ENCODE results near the gene MEF2D. TPM values are rescaled to one million over a fixed set of nuclear protein-coding genes. Genes with fewer than 3 reads are reported as not detected.

MEF2D gene
- polyA plus RNA-seq, 1 donor (not counting 4 experiments of a cell fraction or from before 2014, with no cell fraction given): 9.3 TPM

GRCh38 chr1:156460525-156460924 lies 40.0 kb downstream of the MEF2D start:
- FAIRE-seq: no peak

GRCh38 chr1:156458181-156458503 lies 42.4 kb downstream of the MEF2D start:
- no peaks in the 10 kb centered on the region for H3K9me1 ChIP-seq (ENCODE audit: control insufficient read depth, extremely low read depth, insufficient read depth, low read length)
- H3K36me3 ChIP-seq (ENCODE audit: control insufficient read depth in 2 of 2, extremely low read depth in 1 of 2, insufficient read depth in 2 of 2, low read length in 2 of 2): no peaks in the 10 kb centered on the region
- H3K4me3 ChIP-seq (ENCODE audit: control insufficient read depth in 2 of 3, extremely low read depth in 1 of 3, insufficient read depth in 2 of 3, low read depth in 1 of 3, low read length in 3 of 3): no peak overlapping the region
- H3K4me2 ChIP-seq (ENCODE audit: control insufficient read depth, extremely low read depth, insufficient read depth, low read depth, low read length): no peak overlapping the region
- TF ChIP-seq CTCF (optimal IDR thresholded peaks at IDR 0.05 in 1 of 3, IDR thresholded peaks at IDR 0.05 in 1 of 3, conservative IDR thresholded peaks at IDR 0.05 in 1 of 3; ENCODE audit: extremely low read depth in 1 of 3, insufficient read depth in 2 of 3, low read length in 3 of 3): no peak
- no peak for TF ChIP-seq EZH2 (IDR thresholded peaks at IDR 0.05; ENCODE audit: low read length)
- no peak overlapping the region for H2AFZ ChIP-seq (ENCODE audit: control insufficient read depth, low read length)
- H3K79me2 ChIP-seq (ENCODE audit: control insufficient read depth, insufficient read depth, low read length): no peaks in the 10 kb centered on the region
- no peaks in the 10 kb centered on the region for H3K9me3 ChIP-seq (ENCODE audit: control insufficient read depth, low read depth, low read length)
- peaks cover 19% of the 10 kb centered on the region for H3K4me1 ChIP-seq (ENCODE audit: control insufficient read depth, extremely low read depth, insufficient read depth, low read length)
- H3K27ac ChIP-seq (ENCODE audit: control insufficient read depth, insufficient read depth, low read length): no peak overlapping the region
- dilution Hi-C loops (cut with MboI; ENCODE audit: extremely low pct_ligation_motif_present, low sequenced_read_pairs): no loop called here
- no peak for DNase-seq (ENCODE audit: low read depth, low spot score)
- no peaks in the 10 kb centered on the region for H3K27me3 ChIP-seq (ENCODE audit: control insufficient read depth, extremely low read depth, insufficient read depth, low read length)
- H3K9ac ChIP-seq (ENCODE audit: control insufficient read depth, extremely low read depth, insufficient read depth, low read length): no peak overlapping the region
- no peaks in the 10 kb centered on the region for H4K20me1 ChIP-seq (ENCODE audit: control insufficient read depth, extremely low read depth, insufficient read depth, low read length)
- FAIRE-seq: no peak

More at GRCh38 chr1:156460525-156460924, 40.0 kb downstream of the MEF2D start:
- Histone ChIP-seq H4K20me1 (ENCODE audit: control insufficient read depth, extremely low read depth, insufficient read depth, low read length) (no peaks in the 10 kb centered on the region), H3K79me2 (ENCODE audit: control insufficient read depth, insufficient read depth, low read length) (no peaks in the 10 kb centered on the region), H3K9me3 (ENCODE audit: control insufficient read depth, low read depth, low read length) (no peaks in the 10 kb centered on the region), H3K27me3 (ENCODE audit: control insufficient read depth, extremely low read depth, insufficient read depth, low read length) (no peaks in the 10 kb centered on the region), H3K4me2 (ENCODE audit: control insufficient read depth, extremely low read depth, insufficient read depth, low read depth, low read length) (no peak overlapping the region), H2AFZ (ENCODE audit: control insufficient read depth, low read length) (no peak overlapping the region), H3K36me3 (ENCODE audit: control insufficient read depth in 2 of 2, extremely low read depth in 1 of 2, insufficient read depth in 2 of 2, low read length in 2 of 2) (no peaks in the 10 kb centered on the region), H3K9ac (ENCODE audit: control insufficient read depth, extremely low read depth, insufficient read depth, low read length) (no peak overlapping the region), H3K4me3 (ENCODE audit: control insufficient read depth in 2 of 3, extremely low read depth in 1 of 3, insufficient read depth in 2 of 3, low read depth in 1 of 3, low read length in 3 of 3) (no peak overlapping the region), H3K9me1 (ENCODE audit: control insufficient read depth, extremely low read depth, insufficient read depth, low read length) (no peaks in the 10 kb centered on the region), H3K4me1 (ENCODE audit: control insufficient read depth, extremely low read depth, insufficient read depth, low read length) (peaks cover 43% of the 10 kb centered on the region), H3K27ac (ENCODE audit: control insufficient read depth, insufficient read depth, low read length) (no peak overlapping the region)
- dilution Hi-C loops (cut with MboI; ENCODE audit: extremely low pct_ligation_motif_present, low sequenced_read_pairs): no loop called here
- no peak for TF ChIP-seq CTCF (optimal IDR thresholded peaks at IDR 0.05 in 1 of 3, IDR thresholded peaks at IDR 0.05 in 1 of 3, conservative IDR thresholded peaks at IDR 0.05 in 1 of 3; ENCODE audit: extremely low read depth in 1 of 3, insufficient read depth in 2 of 3, low read length in 3 of 3)
- TF ChIP-seq EZH2 (IDR thresholded peaks at IDR 0.05; ENCODE audit: low read length): no peak
- no peak for DNase-seq (ENCODE audit: low read depth, low spot score)

Measured in keratinocyte (primary cell).